GM12874 (cell line): ENCODE results near the gene NEO1.

Source experiments
- TF ChIP-seq, protein P1 (sequence below): IDR thresholded peaks from 2 replicates; pipeline ENCODE4 v1.5.1; 2011; ENCODE audit warnings: low read depth, mild to moderate bottlenecking, control low read depth, low read length, moderate library complexity; ENCODE audit not compliant: insufficient read depth

The NEO1 gene

DNA sequence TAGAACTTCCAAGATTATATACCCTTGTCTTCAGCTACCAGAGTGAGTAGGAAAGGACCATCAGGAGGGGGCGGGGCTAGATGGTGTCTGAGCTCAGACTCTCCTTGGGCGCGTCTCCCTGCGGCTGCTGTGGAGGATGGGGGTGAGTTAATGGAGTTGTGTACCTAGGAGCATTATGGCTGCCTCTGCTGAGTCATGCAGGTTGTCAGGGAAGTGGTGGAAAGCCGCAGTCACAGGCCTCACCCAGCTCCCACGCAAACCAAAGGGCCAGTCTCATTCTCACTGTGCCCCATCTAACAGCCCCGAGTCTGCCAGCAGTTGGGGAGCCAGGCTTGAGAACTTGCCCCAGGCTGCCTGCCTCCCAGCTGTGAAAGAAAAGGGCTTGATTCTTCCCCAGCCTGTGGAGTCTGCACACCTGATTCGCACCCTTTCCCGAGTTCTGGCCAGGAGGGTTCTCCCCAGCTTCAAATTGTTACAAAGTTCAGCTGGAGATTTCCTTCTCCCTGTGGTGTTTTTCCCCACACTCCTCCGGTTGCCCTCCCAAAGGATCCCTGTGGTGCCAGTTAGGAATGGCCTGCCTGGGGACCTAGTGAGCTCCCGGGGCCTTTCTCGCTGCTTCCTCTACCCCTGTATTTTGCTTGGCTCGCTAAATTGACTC, 173.2 kb downstream of the NEO1 start:
- TF ChIP-seq, protein P1, sequence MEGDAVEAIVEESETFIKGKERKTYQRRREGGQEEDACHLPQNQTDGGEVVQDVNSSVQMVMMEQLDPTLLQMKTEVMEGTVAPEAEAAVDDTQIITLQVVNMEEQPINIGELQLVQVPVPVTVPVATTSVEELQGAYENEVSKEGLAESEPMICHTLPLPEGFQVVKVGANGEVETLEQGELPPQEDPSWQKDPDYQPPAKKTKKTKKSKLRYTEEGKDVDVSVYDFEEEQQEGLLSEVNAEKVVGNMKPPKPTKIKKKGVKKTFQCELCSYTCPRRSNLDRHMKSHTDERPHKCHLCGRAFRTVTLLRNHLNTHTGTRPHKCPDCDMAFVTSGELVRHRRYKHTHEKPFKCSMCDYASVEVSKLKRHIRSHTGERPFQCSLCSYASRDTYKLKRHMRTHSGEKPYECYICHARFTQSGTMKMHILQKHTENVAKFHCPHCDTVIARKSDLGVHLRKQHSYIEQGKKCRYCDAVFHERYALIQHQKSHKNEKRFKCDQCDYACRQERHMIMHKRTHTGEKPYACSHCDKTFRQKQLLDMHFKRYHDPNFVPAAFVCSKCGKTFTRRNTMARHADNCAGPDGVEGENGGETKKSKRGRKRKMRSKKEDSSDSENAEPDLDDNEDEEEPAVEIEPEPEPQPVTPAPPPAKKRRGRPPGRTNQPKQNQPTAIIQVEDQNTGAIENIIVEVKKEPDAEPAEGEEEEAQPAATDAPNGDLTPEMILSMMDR = no peak

DNA sequence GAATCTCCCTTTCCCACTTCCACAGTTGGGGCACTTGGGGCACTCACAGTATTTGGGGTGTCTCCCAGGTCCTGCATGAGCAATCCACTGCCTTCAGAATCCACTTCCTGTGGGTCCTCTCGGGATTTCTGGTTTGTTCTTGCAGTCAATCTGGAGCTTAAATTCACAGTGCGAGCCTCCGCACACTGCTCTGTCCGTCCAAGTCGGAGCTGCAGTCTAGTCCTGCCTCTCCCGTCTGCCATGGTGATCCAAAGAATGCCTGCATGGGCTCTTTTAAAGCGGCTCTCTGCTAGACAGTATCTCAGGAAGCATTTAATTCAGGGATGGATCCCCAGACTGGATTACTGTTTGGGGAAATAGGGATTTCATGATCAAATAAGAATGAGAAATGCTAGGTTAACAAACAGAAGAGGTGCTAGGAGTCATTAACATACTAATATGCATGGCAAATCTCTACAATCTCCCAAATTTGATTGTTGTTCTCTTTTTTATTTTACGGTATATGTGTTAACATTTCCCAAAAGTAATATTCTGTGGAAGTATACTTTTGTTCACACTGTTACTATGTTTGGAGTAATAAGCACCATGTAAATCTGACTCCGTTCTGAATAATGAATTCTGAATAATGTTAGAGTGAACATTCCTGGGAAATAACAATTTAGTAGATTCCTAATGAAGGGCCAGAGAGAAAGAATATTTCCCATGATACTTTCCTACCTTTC, 174.0 kb downstream of the NEO1 start:
- TF ChIP-seq, protein P1 = no peak

DNA sequence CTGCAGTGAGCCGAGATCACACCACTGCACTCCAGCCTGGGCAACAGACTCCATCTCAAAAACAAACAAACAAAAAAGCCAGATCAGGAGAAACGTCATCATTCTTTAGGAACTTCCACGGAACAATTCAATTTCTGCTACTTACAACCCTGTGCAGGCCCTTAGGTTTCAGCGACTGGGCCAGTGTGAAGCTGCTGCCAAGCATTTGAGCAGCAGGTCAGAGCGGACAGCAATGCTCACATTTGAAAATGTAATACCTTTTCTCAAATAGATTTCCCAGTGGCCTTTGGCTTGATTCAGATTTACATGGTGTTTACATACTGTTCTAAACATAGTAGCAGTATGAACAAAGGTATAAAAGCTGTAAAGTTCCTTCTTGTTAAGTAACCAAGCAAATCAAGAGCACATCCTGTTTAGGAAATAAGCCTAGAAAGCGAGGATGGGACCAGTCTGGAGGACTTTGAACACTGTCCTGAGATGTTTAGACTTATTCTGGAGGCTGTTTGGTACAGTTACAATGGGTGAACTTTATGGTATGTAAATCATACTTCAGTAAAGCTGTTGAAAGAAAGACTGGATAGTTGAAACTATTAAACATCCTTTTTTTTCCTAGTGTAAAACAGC, 175.3 kb downstream of the NEO1 start:
- TF ChIP-seq, protein P1 = no peak

DNA sequence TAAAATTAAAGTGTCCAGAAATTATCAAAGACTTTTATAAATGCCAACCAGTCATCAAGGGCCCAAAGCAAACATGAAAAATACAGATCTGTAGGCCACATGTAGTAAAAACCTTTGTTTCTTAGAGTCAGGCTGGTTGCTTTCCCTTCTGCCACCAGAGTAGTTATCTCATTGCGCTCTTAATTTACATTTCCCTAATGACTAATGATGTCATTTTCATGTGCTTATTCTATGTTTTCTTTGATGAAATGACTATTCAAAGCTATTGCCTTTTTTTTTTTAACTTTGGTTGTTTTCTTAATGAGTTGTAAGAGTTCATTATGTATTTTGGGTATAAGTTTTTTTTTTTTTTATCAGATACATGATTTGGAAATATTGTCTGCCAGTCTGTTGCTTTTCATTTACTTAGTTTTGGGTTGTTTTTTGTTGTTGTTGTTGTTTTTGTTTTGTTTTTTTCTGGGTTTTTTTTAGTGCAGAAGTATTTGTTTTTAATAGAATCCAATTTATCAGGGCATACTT, 175.9 kb downstream of the NEO1 start:
- TF ChIP-seq, protein P1 = no peak

DNA sequence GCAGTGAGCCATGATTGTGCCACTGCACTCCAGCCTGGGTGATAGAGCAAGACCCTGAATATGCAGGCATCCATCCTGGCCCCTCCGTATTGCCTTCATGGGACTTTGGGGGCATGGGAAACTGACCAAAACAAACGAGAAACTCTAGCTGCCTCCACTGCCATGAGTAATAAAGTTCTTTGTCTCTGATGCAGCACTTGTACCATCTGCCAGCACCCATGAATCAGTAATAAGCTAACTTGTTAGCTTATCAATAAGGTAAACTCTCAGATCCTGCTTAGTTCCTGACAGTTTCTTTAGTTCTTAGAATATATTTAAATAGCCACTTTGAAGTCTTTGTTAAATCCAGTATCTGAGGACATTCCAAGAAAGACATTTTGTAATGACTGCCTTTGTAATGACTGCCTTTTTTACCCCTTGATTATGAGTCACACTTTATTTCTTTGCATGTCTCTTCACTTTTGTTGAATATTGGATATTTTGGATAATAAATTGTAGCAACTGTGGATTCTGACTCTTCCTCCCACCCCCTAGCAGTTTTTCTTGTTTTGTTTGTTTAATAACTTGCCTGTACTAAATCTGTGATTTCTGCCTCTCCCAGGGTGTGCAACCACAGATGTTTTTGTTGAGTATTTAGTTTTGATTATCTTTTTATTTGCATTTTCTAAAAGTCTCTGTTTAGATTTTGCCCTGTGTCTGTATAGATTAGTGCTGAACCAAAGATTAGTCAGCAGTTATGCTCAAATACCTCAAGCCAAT, 179.6 kb downstream of the NEO1 start:
- TF ChIP-seq, protein P1 = no peak

DNA sequence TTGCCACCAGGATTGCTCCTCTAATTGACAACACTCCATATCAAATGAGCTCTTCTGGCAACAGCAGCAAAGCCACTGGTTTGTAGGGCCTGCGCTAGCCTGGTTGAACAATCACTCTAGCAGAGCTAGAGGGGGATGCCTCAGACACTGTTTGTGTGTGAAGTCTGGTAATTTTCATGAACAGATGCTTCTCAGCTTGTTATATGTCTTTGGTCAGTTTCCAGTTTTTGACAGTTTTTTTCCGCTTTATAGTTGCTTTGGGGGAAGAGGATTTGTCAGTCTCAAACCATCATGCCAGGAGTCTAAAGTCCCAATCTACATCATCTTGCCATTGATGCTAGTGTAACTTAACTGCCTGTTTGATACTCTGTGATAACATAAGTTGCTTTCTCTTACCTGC, 180.5 kb downstream of the NEO1 start:
- TF ChIP-seq, protein P1 = no peak

DNA sequence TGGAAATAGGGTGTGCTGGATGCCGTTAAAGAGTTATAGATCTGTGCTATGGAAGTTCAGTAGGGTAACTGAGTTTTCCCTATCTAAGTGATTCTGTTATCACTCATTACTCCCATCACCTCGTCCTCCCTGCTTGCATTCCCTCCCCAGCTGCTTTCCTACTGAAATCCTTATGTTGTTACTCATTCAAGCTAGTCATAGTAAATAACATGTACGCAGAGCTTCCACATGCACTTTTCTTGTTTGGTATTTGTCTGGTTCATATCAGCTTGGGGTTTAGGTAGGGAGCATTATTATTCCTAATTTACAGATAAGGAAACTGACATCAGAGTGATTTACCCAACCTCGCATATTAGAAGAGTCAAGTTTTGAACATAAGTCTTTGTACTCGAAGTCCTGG, 181.4 kb downstream of the NEO1 start:
- TF ChIP-seq, protein P1 = no peak
